SK-N-SH treated with all-trans-retinoic acid at 6 μM for 48 hours (cell line): ENCODE results near the gene CELF1.

Experiments used
- BACH2 ChIP-seq: fragments of 250-450 bp; sonication (Bioruptor Pico); IDR thresholded peaks from 2 replicates; pipeline ENCODE4 v1.9.0; 2021; ENCODE audit warnings: mild to moderate bottlenecking, borderline replicate concordance
- OSR1 ChIP-seq: fragments of 250-450 bp; sonication (Bioruptor Pico); IDR thresholded peaks from 2 replicates; pipeline ENCODE4 v1.8.0; 2022; ENCODE audit warnings: moderate library complexity, mild to moderate bottlenecking, inconsistent platforms
- PPARA ChIP-seq: fragments of 250-450 bp; sonication (Bioruptor Pico); IDR thresholded peaks from 2 replicates; pipeline ENCODE4 v1.5.0; 2020; ENCODE audit warnings: mild to moderate bottlenecking, borderline replicate concordance
- RARB ChIP-seq: fragments of 250-450 bp; sonication (Bioruptor Pico); IDR thresholded peaks from 2 replicates; pipeline ENCODE4 v1.8.0; 2021; ENCODE audit warnings: mild to moderate bottlenecking, moderate library complexity
- ZFP3 ChIP-seq: fragments of 250-450 bp; sonication (Bioruptor Pico); IDR thresholded peaks from 2 replicates; pipeline ENCODE4 v1.5.0; 2020; ENCODE audit warnings: mild to moderate bottlenecking, moderate library complexity
- ZFP30 ChIP-seq: fragments of 450-650 bp; formaldehyde crosslinking; IDR thresholded peaks from 2 replicates; pipeline ENCODE4 v1.5.0; 2022; ENCODE audit warnings: mild to moderate bottlenecking, moderate library complexity
- ZNF70 ChIP-seq: fragments of 450-650 bp; formaldehyde crosslinking; IDR thresholded peaks from 2 replicates; pipeline ENCODE4 v1.5.0; 2020; ENCODE audit warnings: mild to moderate bottlenecking, moderate library complexity
- ZNF8 ChIP-seq: fragments of 450-650 bp; formaldehyde crosslinking; IDR thresholded peaks from 2 replicates; pipeline ENCODE4 v1.5.0; 2020; ENCODE audit warnings: mild to moderate bottlenecking, moderate library complexity
- TF ChIP-seq, protein P1 (sequence below): fragments of 250-450 bp; sonication (Bioruptor Pico); IDR thresholded peaks from 2 replicates; pipeline ENCODE4 v1.8.0; 2020; ENCODE audit warnings: mild to moderate bottlenecking, moderate library complexity, borderline replicate concordance
- TF ChIP-seq, protein P2 (sequence below): fragments of 250-450 bp; sonication (Bioruptor Pico); IDR thresholded peaks from 2 replicates; pipeline ENCODE4 v1.5.1; 2021; ENCODE audit warnings: mild to moderate bottlenecking, moderate library complexity

DNA sequence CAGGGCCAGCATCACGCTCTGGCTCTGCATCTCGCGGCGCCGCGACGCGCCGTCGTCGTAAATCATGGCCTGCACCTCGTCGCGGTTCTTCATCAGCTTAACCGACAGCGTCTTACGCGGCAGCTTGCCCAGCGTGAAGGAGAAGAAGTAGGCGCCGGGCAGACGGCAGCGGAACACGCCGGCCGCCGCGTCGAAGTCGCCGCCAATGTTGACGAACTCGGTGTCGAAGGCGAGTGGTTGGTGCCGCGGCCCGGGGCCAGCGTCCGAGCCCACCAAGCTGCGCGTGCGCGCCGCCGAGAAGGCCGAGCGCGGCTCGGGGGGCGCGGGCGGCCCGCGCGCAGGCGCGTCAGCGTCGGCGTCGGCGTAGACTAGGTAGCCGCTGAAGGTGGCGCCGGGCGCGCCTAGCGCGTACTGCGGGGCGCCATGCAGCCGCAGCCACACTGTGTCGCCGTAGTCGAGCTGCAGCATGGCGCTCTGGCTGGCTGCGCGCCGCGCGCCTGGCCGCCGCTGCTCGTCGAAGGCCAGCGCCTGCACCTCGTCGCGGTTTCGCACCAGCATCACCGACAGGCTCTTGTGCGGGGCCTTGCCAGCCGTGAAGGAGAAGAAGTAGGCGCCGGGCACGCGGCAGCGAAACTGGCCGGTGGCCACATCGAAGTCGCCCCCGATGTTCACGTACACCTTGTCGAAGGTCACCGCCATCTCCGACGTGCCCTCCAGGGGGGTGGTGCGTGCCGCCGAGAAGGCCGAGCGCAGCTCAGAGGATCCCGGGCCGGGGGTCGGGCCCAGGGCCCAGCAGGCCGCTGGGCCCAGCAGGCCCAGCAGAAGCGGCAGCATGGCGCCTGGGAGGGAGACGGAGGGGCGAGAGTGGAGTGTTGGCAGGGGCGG lies 37.3 kb upstream of the CELF1 start:
- TF ChIP-seq BACH2 (CRISPR knock-in tag) (no peak), ZFP30 (CRISPR knock-in tag) (no peak), RARB (CRISPR knock-in tag) (no peak), ZNF8 (no peak), OSR1 (CRISPR knock-in tag) (no peak), PPARA (no peak), ZFP3 (CRISPR knock-in tag) (no peak), ZNF70 (CRISPR knock-in tag) (no peak)
- TF ChIP-seq, protein P1, sequence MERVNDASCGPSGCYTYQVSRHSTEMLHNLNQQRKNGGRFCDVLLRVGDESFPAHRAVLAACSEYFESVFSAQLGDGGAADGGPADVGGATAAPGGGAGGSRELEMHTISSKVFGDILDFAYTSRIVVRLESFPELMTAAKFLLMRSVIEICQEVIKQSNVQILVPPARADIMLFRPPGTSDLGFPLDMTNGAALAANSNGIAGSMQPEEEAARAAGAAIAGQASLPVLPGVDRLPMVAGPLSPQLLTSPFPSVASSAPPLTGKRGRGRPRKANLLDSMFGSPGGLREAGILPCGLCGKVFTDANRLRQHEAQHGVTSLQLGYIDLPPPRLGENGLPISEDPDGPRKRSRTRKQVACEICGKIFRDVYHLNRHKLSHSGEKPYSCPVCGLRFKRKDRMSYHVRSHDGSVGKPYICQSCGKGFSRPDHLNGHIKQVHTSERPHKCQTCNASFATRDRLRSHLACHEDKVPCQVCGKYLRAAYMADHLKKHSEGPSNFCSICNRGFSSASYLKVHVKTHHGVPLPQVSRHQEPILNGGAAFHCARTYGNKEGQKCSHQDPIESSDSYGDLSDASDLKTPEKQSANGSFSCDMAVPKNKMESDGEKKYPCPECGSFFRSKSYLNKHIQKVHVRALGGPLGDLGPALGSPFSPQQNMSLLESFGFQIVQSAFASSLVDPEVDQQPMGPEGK (CRISPR knock-in tag): no peak
- TF ChIP-seq, protein P2, sequence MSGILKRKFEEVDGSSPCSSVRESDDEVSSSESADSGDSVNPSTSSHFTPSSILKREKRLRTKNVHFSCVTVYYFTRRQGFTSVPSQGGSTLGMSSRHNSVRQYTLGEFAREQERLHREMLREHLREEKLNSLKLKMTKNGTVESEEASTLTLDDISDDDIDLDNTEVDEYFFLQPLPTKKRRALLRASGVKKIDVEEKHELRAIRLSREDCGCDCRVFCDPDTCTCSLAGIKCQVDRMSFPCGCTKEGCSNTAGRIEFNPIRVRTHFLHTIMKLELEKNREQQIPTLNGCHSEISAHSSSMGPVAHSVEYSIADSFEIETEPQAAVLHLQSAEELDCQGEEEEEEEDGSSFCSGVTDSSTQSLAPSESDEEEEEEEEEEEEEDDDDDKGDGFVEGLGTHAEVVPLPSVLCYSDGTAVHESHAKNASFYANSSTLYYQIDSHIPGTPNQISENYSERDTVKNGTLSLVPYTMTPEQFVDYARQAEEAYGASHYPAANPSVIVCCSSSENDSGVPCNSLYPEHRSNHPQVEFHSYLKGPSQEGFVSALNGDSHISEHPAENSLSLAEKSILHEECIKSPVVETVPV (CRISPR knock-in tag): no peak
